Measurements from ENCODE around the gene PLA2G2F. TPM values are rescaled to one million over a fixed set of nuclear protein-coding genes. Genes with fewer than 3 reads are reported as not detected.

PLA2G2F gene
- total and polyA plus RNA-seq, 2 of the 8 experiments (the other 6 are each of a cell fraction or from before 2014, with no cell fraction given), result not detected

GRCh38 chr1:20126041-20126805 lies 12.9 kb upstream of the PLA2G2F start (continued):
- no peak for TF ChIP-seq SP2 (IDR thresholded peaks at IDR 0.05; ENCODE audit: low read length)
- no peak for TF ChIP-seq SUZ12 (IDR thresholded peaks at IDR 0.05; ENCODE audit: low read length)
- no peak for TF ChIP-seq GTF2F1 (IDR thresholded peaks at IDR 0.05; ENCODE audit: borderline replicate concordance, low read depth, low read length)
- TF ChIP-seq BCL11A (IDR thresholded peaks at IDR 0.05; ENCODE audit: low read depth in 2 of 2, low read length in 2 of 2), result no peak
- no peak for TF ChIP-seq SP4 (IDR thresholded peaks at IDR 0.05; ENCODE audit: low read length)
- no peak for TF ChIP-seq CHD2 (IDR thresholded peaks at IDR 0.05; ENCODE audit: low read length)
- TF ChIP-seq ATF2 (IDR thresholded peaks at IDR 0.05; ENCODE audit: low read length), result no peak
- TF ChIP-seq FOSL1 (IDR thresholded peaks at IDR 0.05; ENCODE audit: insufficient read depth, low read depth, low read length), result no peak
- no peak for TF ChIP-seq CHD1 (IDR thresholded peaks at IDR 0.05; ENCODE audit: low read depth, low read length)
- no peak for TF ChIP-seq ASH2L (IDR thresholded peaks at IDR 0.05; ENCODE audit: low read length)
